ENCODE measurements around the gene ADAMTS14.
"Not testable (repeated sequence)": the region's sequence is repeated elsewhere in the genome, so short reads cannot be mapped to it uniquely, and the experiment has no call there.

The ADAMTS14 gene

GRCh38 chr10:70658582-70659136 is 13.6 kb upstream of the ADAMTS14 start:
- no peak overlapping the region for H2AFZ ChIP-seq (ENCODE audit: low read length, unreplicated experiment)
- H3K36me3 ChIP-seq (ENCODE audit: insufficient read depth, low read length) = no peaks in the 10 kb centered on the region
- H3K4me3 ChIP-seq (ENCODE audit: low read depth, low read length) = no peak overlapping the region
- H3K4me1 ChIP-seq (ENCODE audit: control insufficient read depth, insufficient read depth, low read length, unreplicated experiment) = peaks cover 24% of the 10 kb centered on the region
- no peaks in the 10 kb centered on the region for H3K27me3 ChIP-seq (ENCODE audit: insufficient read depth, low read length)
- no peak overlapping the region for H3K27ac ChIP-seq (ENCODE audit: low read depth, low read length)
- no peaks in the 10 kb centered on the region for H3K79me2 ChIP-seq (ENCODE audit: control insufficient read depth, insufficient read depth, low read length, unreplicated experiment)

GRCh38 chr10:70659306-70659705 is 13.0 kb upstream of the ADAMTS14 start:
- Histone ChIP-seq H3K27ac (ENCODE audit: low read depth, low read length) (no peak overlapping the region), H3K79me2 (ENCODE audit: control insufficient read depth, insufficient read depth, low read length, unreplicated experiment) (no peaks in the 10 kb centered on the region), H3K4me3 (ENCODE audit: low read depth, low read length) (no peak overlapping the region), H2AFZ (ENCODE audit: low read length, unreplicated experiment) (no peak overlapping the region), H3K27me3 (ENCODE audit: insufficient read depth, low read length) (no peaks in the 10 kb centered on the region), H3K4me1 (ENCODE audit: control insufficient read depth, insufficient read depth, low read length, unreplicated experiment) (peaks cover 26% of the 10 kb centered on the region), H3K36me3 (ENCODE audit: insufficient read depth, low read length) (no peaks in the 10 kb centered on the region)

- Histone ChIP-seq H3K27me3 (ENCODE audit: insufficient read depth, low read length) (no peaks in the 10 kb centered on the region), H2AFZ (ENCODE audit: low read length, unreplicated experiment) (no peak overlapping the region), H3K79me2 (ENCODE audit: control insufficient read depth, insufficient read depth, low read length, unreplicated experiment) (no peaks in the 10 kb centered on the region), H3K36me3 (ENCODE audit: insufficient read depth, low read length) (no peaks in the 10 kb centered on the region), H3K4me3 (ENCODE audit: low read depth, low read length) (no peak overlapping the region), H3K4me1 (ENCODE audit: control insufficient read depth, insufficient read depth, low read length, unreplicated experiment) (peaks cover 36% of the 10 kb centered on the region), H3K27ac (ENCODE audit: low read depth, low read length) (no peak overlapping the region)
These were observed 11.6 kb upstream of the ADAMTS14 start for GRCh38 chr10:70660722-70661121.

- no peak overlapping the region for H2AFZ ChIP-seq (ENCODE audit: low read length, unreplicated experiment)
- H3K4me3 ChIP-seq (ENCODE audit: low read depth, low read length) = no peak overlapping the region
- H3K36me3 ChIP-seq (ENCODE audit: insufficient read depth, low read length) = no peaks in the 10 kb centered on the region
- H3K27ac ChIP-seq (ENCODE audit: low read depth, low read length) = no peak overlapping the region
- H3K79me2 ChIP-seq (ENCODE audit: control insufficient read depth, insufficient read depth, low read length, unreplicated experiment) = no peaks in the 10 kb centered on the region
- H3K27me3 ChIP-seq (ENCODE audit: insufficient read depth, low read length) = no peaks in the 10 kb centered on the region
- peaks cover 28% of the 10 kb centered on the region for H3K4me1 ChIP-seq (ENCODE audit: control insufficient read depth, insufficient read depth, low read length, unreplicated experiment)
These were observed 10.5 kb upstream of the ADAMTS14 start for GRCh38 chr10:70661623-70662361.

GRCh38 chr10:70662362-70663220 is 9.7 kb upstream of the ADAMTS14 start:
- no peaks in the 10 kb centered on the region for H3K27me3 ChIP-seq (ENCODE audit: insufficient read depth, low read length)
- H3K27ac ChIP-seq (ENCODE audit: low read depth, low read length) = no peak overlapping the region
- no peaks in the 10 kb centered on the region for H3K79me2 ChIP-seq (ENCODE audit: control insufficient read depth, insufficient read depth, low read length, unreplicated experiment)

GRCh38 chr10:70663458-70664409 is 8.6 kb upstream of the ADAMTS14 start:
- H3K36me3 ChIP-seq (ENCODE audit: insufficient read depth, low read length); H3K27me3 ChIP-seq (ENCODE audit: insufficient read depth, low read length); H3K4me3 ChIP-seq (ENCODE audit: low read depth, low read length); H3K79me2 ChIP-seq (ENCODE audit: control insufficient read depth, insufficient read depth, low read length, unreplicated experiment): not testable (repeated sequence)
- Histone ChIP-seq H3K4me1 (ENCODE audit: control insufficient read depth, insufficient read depth, low read length, unreplicated experiment) (peaks cover 18% of the 10 kb centered on the region), H2AFZ (ENCODE audit: low read length, unreplicated experiment) (peak overlapping the region; percentile 26), H3K27ac (ENCODE audit: low read depth, low read length) (peak overlapping the region; percentile 76)

More at GRCh38 chr10:70662362-70663220, 9.7 kb upstream of the ADAMTS14 start:
- H3K36me3 ChIP-seq (ENCODE audit: insufficient read depth, low read length) = no peaks in the 10 kb centered on the region
- no peak overlapping the region for H2AFZ ChIP-seq (ENCODE audit: low read length, unreplicated experiment)
- peaks cover 20% of the 10 kb centered on the region for H3K4me1 ChIP-seq (ENCODE audit: control insufficient read depth, insufficient read depth, low read length, unreplicated experiment)
- H3K4me3 ChIP-seq (ENCODE audit: low read depth, low read length) = no peak overlapping the region

- H2AFZ ChIP-seq (ENCODE audit: low read length, unreplicated experiment) = no peak overlapping the region
These were observed 7.6 kb upstream of the ADAMTS14 start for GRCh38 chr10:70664702-70665195.

GRCh38 chr10:70666960-70667798 is 5.1 kb upstream of the ADAMTS14 start:
- H3K4me1 ChIP-seq (ENCODE audit: control insufficient read depth, insufficient read depth, low read length, unreplicated experiment) = peaks cover 18% of the 10 kb centered on the region
- H3K79me2 ChIP-seq (ENCODE audit: control insufficient read depth, insufficient read depth, low read length, unreplicated experiment) = no peaks in the 10 kb centered on the region
- H3K27ac ChIP-seq (ENCODE audit: low read depth, low read length) = no peak overlapping the region
- H3K27me3 ChIP-seq (ENCODE audit: insufficient read depth, low read length) = peaks cover 3% of the 10 kb centered on the region; the same call in 1 of the 2 replicates
- H3K4me3 ChIP-seq (ENCODE audit: low read depth, low read length) = no peak overlapping the region
- no peaks in the 10 kb centered on the region for H3K36me3 ChIP-seq (ENCODE audit: insufficient read depth, low read length)
- H2AFZ ChIP-seq (ENCODE audit: low read length, unreplicated experiment) = no peak overlapping the region

More at GRCh38 chr10:70664702-70665195, 7.6 kb upstream of the ADAMTS14 start:
- Histone ChIP-seq H3K4me1 (ENCODE audit: control insufficient read depth, insufficient read depth, low read length, unreplicated experiment) (peaks cover 18% of the 10 kb centered on the region), H3K27ac (ENCODE audit: low read depth, low read length) (peak overlapping the region; percentile 76), H3K79me2 (ENCODE audit: control insufficient read depth, insufficient read depth, low read length, unreplicated experiment) (no peaks in the 10 kb centered on the region), H3K27me3 (ENCODE audit: insufficient read depth, low read length) (no peaks in the 10 kb centered on the region), H3K36me3 (ENCODE audit: insufficient read depth, low read length) (no peaks in the 10 kb centered on the region), H3K4me3 (ENCODE audit: low read depth, low read length) (0 out of 2 replicates have a peak overlapping the region, but pooled peaks have one; percentile 11)

GRCh38 chr10:70667818-70668217 is 4.5 kb upstream of the ADAMTS14 start:
- H3K79me2 ChIP-seq (ENCODE audit: control insufficient read depth, insufficient read depth, low read length, unreplicated experiment); H3K4me3 ChIP-seq (ENCODE audit: low read depth, low read length); H2AFZ ChIP-seq (ENCODE audit: low read length, unreplicated experiment); H3K27ac ChIP-seq (ENCODE audit: low read depth, low read length); H3K36me3 ChIP-seq (ENCODE audit: insufficient read depth, low read length); H3K27me3 ChIP-seq (ENCODE audit: insufficient read depth, low read length): not testable (repeated sequence)
- H3K4me1 ChIP-seq (ENCODE audit: control insufficient read depth, insufficient read depth, low read length, unreplicated experiment) = peaks cover 18% of the 10 kb centered on the region

Measured in ACC112 (cell line).